HG03064 (cell line): ENCODE results near the gene GH2.
"Not testable (repeated sequence)": the region's sequence is repeated elsewhere in the genome, so short reads cannot be mapped to it uniquely, and the experiment has no call there.

Source experiments
- ATAC-seq: cut with Tn5 transposase; IDR thresholded peaks from one replicate; pipeline ENCODE4 v1.9.1; 2021; ENCODE audit warnings: low read depth; ENCODE audit not compliant: unreplicated experiment

Gene GH2

DNA sequence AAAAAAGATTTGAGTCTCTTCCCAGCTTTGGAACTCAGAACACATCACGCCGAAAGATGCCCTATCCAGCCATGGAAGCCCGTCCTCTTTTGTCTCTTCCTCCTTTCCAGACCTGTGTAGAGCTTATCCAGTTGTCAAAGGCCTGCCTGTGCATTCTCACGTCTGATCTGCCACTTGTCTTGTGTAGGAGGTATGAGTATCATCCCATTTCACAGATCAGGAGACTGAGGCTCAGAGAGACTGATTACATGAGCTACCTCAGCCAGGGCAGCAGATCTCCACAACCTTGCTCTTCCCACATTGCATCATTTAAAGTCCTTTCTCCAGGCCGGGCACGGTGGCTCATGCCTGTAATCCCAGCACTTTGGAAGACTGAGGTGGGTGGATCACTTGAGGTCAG lies 7.1 kb downstream of the GH2 start:
- ATAC-seq, result not testable (repeated sequence)

DNA sequence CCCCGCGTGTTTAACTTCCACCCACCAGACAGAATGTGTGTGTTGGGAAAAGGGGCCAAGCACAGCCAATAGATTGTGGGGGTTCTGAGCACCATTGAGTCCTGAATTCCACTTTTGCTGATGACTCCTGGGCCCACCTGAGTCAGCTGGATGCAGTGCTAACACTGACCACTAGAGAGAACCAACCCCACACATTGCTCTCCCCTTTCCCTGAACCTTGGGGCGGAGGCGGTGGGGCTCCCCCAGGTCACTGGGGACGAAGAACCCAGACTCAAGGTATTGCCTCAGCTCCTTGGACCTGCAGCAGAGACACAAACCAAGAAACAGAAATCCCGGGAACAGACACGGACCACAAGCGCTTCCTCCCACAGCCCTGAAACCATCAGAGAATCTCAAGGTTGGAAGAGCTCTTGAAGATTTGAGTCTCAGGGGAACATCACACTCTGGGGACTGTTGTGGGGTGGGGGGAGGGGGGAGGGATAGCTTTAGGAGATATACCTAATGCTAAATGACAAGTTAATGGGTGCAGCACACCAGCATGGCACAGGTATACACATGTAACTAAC lies 7.6 kb downstream of the GH2 start:
- not testable (repeated sequence) for ATAC-seq

DNA sequence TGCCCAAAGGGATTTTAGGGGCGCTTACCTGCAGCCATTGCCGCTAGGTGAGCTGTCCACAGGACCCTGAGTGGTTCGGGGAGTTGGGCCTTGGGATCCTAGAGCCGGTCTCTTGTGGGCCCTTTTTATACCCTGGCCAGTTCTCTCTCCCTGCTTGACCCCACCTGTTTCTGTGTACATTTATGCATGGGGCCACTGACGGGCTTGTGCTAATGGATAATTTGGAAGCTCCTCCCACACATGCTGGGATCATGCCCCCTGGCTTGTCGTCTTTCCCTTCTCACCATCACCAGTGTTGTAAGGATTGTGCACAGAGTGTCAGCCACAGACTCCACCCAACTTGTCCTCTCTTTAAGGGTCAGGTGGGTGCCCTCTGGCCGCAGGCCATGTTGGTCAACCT lies 8.2 kb downstream of the GH2 start, which contains the start of gene CSH2:
TSS of gene CSH2 (minus strand) at position 101 of the 400 bp plus-strand sequence. CDS start at position 38, 63 bp downstream.
- ATAC-seq, result not testable (repeated sequence)

DNA sequence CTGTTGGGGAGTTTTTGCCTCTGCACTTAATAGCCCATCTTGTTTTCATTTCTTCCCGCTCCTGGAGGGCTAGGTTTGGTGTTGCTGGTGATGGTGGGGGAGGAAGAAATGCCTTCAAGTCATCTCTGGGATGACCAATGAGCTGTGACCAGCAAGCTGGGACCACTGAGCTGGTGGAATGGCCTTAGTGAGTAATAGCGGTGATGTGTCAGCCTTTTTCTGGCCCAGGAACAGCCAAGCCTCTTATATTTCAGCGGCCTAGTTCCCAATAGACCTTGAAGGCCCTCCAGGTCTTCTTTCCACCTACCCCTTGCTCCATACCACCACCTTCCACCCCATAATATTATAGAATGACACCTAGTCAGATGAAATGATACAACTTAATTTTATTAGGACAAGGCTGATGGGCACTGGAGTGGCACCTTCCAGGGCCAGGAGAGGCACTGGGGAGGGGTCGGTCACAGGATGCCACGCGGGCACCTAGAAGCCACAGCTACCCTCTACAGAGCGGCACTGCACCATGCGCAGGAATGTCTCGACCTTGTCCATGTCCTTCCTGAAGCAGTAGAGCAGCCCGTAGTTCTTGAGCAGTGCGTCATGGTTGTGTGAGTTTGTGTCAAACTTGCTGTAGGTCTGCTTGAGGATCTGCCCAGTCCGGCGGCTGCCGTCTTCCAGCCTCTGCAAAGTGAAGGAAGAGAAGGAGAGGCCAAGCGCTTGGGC lies 9.9 kb downstream of the GH2 start:
- ATAC-seq, result not testable (repeated sequence)

DNA sequence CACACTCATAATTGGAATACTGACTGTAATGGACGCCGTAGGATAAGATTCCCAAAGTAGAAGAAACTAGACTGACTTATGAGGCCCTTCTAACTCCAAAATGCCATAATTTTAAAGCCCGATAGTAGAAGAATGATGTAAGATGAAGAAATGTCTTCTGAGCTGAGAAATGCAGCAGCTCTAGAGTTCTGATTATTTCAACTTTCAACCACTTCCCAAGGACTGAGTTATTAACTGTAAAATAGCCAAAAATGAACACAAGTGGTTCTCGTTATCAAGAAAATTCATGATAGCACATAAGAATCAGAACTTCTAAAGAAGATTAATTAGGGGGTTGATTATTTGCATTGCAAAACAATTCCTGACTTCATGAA lies 11.5 kb downstream of the GH2 start:
- not testable (repeated sequence) for ATAC-seq

DNA sequence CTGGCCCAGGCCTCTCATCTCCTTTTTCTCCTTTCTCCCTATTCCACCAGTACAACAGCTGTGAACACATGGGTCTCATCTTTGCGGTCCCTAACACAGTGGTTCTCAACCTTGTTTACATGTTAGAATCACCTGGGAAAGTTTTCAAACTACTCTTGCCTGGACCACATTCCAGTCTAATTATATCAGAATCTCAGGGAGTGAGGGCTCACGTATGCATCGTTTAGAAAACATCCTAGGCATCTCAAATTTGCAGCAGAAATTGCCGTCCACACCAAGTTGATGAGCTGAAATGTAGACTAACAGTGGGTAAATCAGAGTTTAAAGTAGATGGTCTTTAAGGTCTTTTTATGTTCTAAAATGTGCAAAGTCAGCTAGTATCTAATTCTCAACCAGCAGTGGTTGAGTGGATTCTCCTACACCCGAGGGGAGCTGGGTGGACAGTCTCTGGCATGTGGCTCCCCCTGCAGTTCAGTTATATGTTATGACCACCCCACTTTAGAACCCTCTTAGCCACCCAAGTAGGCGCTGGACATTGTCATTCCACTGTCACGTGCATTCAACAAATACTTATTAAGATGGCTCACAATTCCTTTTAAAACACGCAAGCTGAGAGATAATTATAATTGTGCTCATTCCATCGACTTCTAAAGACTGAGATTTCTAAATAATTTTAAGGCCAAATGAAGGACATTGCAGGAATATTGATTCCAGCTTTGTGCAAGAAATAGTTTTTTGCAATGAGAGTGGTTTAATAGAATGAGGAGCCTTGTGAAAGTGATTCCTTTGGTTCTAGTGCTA lies 12.1 kb downstream of the GH2 start:
- not testable (repeated sequence) for ATAC-seq

DNA sequence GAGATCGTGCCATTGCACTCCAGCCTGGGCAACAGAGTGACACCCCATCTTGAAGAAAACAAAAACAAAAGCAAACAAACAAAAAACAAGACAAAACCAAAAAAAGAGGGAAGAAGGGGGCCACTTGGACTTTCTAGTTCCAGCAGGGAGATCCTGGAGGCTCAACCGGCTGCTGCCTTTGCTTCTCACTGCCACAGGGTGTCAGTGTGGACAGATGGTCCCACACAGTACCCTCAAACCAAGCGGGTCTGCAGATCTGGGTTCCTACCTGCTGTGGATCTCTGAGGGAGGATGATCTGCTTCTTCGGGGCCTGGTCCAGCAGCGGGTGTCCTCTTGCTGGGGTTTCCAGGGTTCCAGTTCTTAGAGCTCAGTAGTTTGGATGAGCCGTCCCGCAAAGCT lies 15.1 kb downstream of the GH2 start:
- not testable (repeated sequence) for ATAC-seq

DNA sequence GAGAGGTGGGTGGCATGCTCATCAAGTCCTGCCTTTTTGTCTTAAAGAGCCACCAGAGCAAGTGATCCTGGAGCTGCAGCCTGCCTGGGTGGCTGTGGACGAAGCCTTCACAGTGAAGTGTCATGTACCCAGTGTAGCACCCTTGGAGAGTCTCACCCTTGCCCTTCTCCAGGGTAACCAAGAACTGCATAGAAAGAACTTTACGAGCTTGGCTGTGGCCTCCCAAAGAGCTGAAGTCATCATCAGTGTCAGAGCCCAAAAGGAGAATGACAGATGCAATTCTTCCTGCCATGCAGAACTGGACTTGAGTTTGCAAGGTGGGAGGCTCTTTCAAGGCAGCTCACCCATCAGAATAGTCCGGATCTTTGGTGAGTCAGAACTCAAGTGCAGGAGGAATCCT lies 22.5 kb downstream of the GH2 start:
- no peak for ATAC-seq

DNA sequence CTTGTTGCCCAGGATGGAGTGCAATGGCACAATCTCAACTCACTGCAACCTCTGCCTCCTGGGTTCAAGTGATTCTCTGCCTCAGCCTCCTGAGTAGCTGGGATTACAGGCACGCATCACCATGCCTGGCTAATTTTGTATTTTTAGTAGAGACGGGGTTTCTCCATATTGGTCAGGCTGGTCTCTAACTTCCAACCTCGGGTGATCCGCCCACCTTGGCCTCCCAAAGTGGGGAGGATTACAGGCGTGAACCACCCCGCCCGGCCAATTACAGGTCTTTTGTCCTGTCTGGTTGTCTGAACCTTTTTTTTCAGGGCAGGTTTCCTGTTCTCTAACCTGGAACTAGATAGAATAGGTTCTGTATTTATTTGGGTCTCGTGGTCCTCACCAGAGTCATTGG lies 25.3 kb downstream of the GH2 start:
- ATAC-seq, result not testable (repeated sequence)

DNA sequence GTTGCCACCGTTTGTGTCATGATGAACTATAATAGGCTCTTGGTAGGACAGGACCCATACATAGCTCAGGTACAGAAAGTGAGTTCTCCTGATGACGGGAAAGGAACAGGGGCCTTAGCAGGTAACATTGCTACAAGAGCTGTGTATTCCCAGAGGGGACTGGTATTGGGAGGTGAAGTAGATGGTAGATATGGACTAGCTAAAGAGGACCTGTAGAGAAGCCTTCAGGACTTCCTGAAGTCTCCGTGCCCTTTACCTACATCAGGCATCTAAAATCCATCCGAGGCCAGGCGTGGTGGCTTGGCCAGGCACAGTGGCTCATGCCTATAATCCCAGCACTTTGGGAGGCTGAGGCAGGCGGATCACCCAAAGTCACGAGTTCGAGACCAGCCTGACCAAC lies 26.6 kb downstream of the GH2 start:
- no peak for ATAC-seq

DNA sequence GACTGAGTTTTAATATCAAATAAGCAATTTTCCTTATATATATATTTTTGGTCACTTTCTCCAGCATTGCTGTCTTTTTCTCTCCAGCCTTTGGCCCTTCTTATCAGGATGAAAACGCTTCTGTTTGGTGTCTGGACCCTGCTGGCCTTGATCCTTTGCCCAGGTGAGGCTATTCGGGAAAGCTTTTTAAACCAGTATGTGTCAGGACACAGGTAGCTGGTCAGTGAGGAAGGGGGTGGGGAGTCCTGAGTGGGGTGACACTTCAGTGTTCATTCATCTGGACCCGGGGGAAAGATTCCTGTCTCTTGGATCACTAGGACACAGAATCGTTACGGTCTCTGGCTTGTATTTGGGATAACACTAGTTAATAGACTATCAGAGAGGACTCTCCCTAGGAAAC lies 27.0 kb downstream of the GH2 start:
- ATAC-seq, result no peak

DNA sequence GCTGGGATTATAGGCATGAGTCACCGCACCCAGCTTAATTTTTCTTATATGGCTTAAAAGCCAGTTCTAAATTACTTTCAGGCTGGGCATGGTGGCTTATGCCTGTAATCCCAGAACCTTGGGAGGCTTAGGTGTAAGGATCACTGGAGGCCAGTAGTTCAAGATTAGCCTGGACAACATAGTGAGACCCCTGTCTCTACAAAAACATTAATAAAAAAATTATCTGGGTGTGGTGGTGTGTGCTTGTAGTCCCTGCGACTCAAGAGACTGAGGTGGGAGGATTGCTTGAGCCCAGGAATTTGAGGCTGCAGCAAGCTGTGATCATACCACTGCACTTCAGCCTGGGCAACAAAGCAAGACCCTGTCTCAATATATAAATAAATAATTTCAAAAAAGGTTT lies 28.5 kb downstream of the GH2 start:
- ATAC-seq, result no peak

DNA sequence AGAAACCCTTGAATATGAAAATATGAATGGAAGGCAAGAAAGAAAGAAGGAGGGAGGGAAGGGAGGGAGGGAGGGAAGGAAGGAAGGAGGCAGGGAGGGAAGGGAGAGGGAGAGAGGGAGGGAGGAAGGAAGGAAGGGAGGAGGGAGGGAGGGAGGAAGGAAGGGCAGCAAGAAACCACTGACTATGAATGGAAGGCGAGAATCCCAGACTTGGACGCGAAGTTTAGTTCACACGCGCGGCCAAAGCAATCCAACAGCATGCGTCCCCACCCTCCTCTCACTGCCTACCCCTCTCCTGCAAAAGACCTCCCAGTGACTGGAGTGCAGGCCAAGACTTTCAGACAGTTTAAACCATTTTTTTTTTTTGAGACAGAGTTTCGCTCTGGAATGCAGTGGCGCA lies 31.3 kb downstream of the GH2 start:
- ATAC-seq, result no peak

DNA sequence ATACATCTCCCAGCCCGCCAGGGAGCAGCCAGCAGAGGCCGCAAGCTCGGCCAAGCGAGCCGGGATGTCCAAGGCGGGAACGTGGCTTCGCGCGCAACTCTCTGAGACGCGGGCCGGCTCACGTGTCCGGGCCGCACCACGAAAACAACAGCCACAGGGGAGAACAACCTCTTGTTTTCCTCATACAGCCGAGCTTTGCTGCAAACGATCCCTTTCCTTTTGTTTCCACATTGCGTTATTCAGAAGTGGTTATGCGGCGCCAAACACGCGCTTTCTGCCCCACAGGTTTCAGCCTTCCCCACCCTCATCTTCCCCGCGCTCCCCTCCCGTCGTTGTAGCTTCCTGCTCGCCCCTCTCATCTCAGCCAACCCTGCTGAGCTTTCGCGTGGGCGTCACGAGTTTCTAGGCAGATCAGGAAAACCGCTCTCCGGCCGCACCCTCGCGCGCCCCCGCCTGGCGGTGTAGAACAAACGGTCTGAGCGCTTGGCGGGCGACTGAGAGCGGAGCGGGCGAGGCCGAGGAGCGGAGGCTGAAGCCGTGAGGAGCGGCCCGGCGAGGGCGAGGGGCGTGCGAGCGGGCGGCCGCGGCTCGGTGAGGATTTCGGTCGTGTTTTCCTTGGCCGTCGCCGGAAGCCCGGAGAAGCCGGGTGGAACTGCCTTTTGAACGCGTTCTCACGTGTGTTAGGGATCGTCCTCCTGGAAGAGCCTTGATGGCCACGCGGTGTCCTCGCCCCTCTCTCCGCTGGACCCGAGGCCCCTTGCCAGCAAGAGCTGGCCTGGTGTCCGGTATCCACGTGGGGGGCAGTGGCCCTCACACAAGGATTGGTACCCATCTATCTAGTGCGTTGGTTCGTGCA lies 32.7 kb downstream of the GH2 start:
- ATAC-seq, result no peak

DNA sequence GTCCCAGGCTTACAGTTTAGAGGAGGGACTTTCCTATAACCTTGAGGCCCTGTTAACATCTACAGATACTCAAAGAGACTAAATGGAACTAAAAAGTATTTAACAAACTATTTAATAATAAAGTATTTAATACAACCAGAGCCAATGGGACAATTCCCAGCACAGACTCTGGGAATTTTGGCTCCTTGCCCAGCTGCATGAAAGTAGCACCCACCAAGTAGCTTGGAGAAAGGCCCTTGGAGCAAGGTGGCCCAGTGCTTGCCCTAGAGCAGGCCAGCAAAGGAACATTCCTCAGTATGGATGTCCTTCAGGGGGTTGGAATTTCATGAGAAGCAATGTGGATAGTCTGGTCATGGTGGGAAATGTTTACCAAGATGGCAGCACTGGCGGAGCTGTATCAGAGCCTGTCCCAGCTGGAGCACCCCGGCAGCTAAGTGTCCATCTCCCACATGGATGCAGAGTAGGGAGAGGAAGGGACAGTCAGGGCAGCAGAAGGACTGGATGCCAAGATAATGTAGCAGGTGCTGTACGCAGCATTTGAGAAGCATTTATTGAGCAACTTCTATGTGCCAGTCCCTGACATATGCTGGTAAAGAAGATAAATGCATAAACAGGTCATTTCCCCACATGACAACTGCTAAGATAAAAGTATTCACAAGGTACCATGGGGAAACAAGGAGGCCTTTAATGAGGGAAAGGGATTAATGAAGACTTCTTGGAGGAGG lies 34.1 kb downstream of the GH2 start:
- ATAC-seq, result no peak

DNA sequence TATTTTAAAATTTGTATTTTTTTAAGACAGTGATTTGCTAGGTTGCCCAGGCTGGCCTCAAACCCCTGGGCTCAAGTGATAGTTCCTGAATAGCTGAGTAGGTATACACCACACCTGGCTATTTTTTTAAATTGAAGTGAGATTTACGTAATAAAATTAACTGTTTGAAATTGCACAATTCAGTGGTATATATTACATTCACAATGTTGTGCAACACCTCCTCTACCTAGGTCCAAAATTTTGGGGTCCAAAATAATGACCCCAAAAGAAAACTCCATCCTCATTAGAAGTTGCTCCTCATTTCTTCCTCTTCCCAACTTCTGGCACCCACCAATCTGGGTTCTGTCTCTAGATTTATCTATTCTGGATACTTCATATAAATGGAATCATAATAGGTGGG lies 36.2 kb downstream of the GH2 start:
- no peak for ATAC-seq

DNA sequence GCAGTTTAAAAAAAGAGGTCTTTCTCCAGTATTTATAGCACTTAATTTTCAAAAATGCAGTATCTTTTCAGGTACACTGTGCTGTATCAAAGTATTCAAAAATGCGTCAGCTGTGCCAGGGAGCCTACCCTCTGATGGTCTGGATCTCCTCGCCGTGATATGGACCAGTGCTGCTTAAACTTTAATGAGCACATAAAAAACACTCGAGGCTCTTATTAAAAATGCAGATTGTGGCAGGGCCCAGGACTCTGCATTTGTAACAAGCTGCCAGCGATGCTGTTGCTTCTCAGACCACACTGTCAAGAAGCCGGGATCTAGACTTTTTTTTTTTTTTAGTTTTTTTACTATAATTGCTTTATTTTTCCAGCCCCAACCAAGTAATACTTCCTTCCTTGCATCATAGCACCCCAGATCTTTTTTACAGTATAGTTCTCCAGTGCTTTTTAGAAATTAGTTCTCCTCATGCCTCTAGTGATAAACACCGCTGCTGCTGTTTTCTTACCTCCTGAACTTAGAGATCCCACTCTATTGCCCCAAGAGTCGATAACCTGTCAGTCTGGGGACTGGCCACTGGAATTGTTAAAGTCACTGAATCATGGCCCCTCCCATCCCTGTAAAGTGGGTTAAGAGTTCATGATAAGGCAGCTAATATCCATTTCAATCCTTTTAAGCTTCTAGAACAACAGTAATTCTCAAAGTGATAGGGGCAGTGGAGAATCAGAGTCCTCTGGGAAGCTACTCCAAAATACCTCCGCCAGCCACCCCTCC lies 37.6 kb downstream of the GH2 start:
- ATAC-seq, result no peak

DNA sequence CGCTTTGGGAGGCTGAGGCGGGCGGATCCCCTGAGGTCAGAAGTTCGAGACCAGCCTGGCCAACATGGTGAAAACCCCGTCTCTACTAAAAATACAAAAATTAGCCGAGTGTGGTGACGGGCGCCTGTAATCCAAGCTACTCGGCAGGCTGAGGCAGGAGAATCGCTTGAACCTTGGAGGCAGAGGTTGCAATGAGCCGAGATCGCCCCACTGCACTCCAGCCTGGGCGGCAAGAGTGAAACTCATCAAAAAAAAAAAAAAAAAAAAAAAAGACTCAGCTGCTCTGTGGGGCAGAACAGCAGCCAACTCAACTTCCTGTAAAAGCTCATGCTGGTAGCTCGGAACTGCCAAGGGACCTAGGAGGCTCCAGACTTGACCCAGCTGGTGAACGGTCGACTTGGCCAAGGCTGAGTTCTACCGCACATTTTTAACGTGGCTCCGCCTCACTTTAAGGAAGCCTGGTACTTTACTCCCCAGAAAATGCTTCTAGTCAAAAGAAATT lies 38.3 kb downstream of the GH2 start:
- ATAC-seq, result not testable (repeated sequence)
